WTC11 (cell line): ENCODE data around the gene ALK. TPM values are rescaled to one million over a fixed set of nuclear protein-coding genes. Genes with fewer than 3 reads are reported as not detected.

Experiments
- ATAC-seq: fragments of 200-7000 bp; cut with Tn5 transposase; 2 replicates; pipeline ENCODE4 v1.10.0; 2021; ENCODE audit warnings: mild to moderate bottlenecking, moderate library complexity
- CTCF ChIA-PET: fragments of 300-600 bp; sonication (Branson Sonifier 250); formaldehyde crosslinking; loops from one replicate; lab custom pipeline; 2021; ENCODE audit warnings: antibody characterized with exemption; lab: Charles Lee
- POLR2A ChIA-PET: fragments of 350-600 bp; sonication (Branson Sonifier 250); formaldehyde crosslinking; loops from one replicate; lab custom pipeline; 2021; ENCODE audit warnings: antibody characterized with exemption; lab: Charles Lee
- DNase-seq: peaks from one replicate; pipeline ENCODE4 v3.0.0; 2021; ENCODE audit warnings: low spot score
- H3K27ac Mint-ChIP-seq: 2 replicates; pipeline ENCODE4 v1.8.0; 2021; ENCODE audit warnings: mixed read lengths
- H3K27me3 Mint-ChIP-seq: 2 replicates; pipeline ENCODE4 v1.8.0; 2021; ENCODE audit warnings: low read depth, mild to moderate bottlenecking, moderate library complexity, mixed read lengths
- H3K36me3 Mint-ChIP-seq: 2 replicates; pipeline ENCODE4 v1.8.0; 2021; ENCODE audit warnings: mixed read lengths
- H3K4me1 Mint-ChIP-seq: 2 replicates; pipeline ENCODE4 v1.8.0; 2022; ENCODE audit warnings: mixed read lengths
- H3K4me3 Mint-ChIP-seq: 2 replicates; pipeline ENCODE4 v1.8.0; 2021; ENCODE audit warnings: mild to moderate bottlenecking, moderate library complexity, mixed read lengths
- H3K9me3 Mint-ChIP-seq: 2 replicates; pipeline ENCODE4 v1.8.0; 2021; ENCODE audit warnings: mixed read lengths
- AFF4 ChIP-seq: sonication (generic); formaldehyde crosslinking; IDR thresholded peaks from 2 replicates; pipeline ENCODE4 v1.8.1; 2023; ENCODE audit warnings: mild to moderate bottlenecking, missing genetic modification reagents, borderline replicate concordance
- ATF1 ChIP-seq: sonication (generic); formaldehyde crosslinking; IDR thresholded peaks from 2 replicates; pipeline ENCODE4 v1.8.1; 2023; ENCODE audit warnings: mild to moderate bottlenecking, moderate library complexity, missing genetic modification reagents
- CBFB ChIP-seq: sonication (generic); formaldehyde crosslinking; IDR thresholded peaks from 2 replicates; pipeline ENCODE4 v1.8.1; 2022; ENCODE audit warnings: mild to moderate bottlenecking, low read depth, missing genetic modification reagents
- CREM ChIP-seq: sonication (generic); formaldehyde crosslinking; IDR thresholded peaks from 2 replicates; pipeline ENCODE4 v1.8.1; 2022; ENCODE audit warnings: mild to moderate bottlenecking, missing genetic modification reagents, moderate library complexity
- EMX1 ChIP-seq: fragments of 250-450 bp; sonication (Bioruptor Pico); IDR thresholded peaks from 2 replicates; pipeline ENCODE4 v1.8.0; 2021; ENCODE audit warnings: mild to moderate bottlenecking
- FOXK1 ChIP-seq: sonication (generic); formaldehyde crosslinking; IDR thresholded peaks from 2 replicates; pipeline ENCODE4 v1.8.0; 2022; ENCODE audit warnings: mild to moderate bottlenecking, moderate library complexity, missing genetic modification reagents
- GABPB1 ChIP-seq: sonication (generic); formaldehyde crosslinking; IDR thresholded peaks from 2 replicates; pipeline ENCODE4 v1.8.1; 2023; ENCODE audit warnings: mild to moderate bottlenecking, missing genetic modification reagents
- GTF2I ChIP-seq: fragments of 250-450 bp; sonication (Bioruptor Pico); conservative IDR thresholded peaks from 2 replicates; pipeline ENCODE4 v1.4.0; 2021; ENCODE audit warnings: mild to moderate bottlenecking
- HMGA2 ChIP-seq: fragments of 250-450 bp; sonication (Bioruptor Pico); IDR thresholded peaks from 2 replicates; pipeline ENCODE4 v1.4.0; 2021; ENCODE audit warnings: mild to moderate bottlenecking, moderate library complexity
- MAX ChIP-seq: sonication (generic); formaldehyde crosslinking; IDR thresholded peaks from 2 replicates; pipeline ENCODE4 v1.8.0; 2022; ENCODE audit warnings: mild to moderate bottlenecking, missing genetic modification reagents
- NR1H2 ChIP-seq: sonication (generic); formaldehyde crosslinking; IDR thresholded peaks from 2 replicates; pipeline ENCODE4 v1.9.0; 2021; ENCODE audit warnings: mild to moderate bottlenecking, moderate library complexity, missing genetic modification reagents
- PRRX2 ChIP-seq: fragments of 250-450 bp; sonication (Bioruptor Pico); IDR thresholded peaks from 2 replicates; pipeline ENCODE4 v1.8.0; 2021; ENCODE audit warnings: mild to moderate bottlenecking
- SMAD3 ChIP-seq: sonication (generic); formaldehyde crosslinking; IDR thresholded peaks from 2 replicates; pipeline ENCODE4 v1.8.0; 2022; ENCODE audit warnings: missing genetic modification reagents, mild to moderate bottlenecking, borderline replicate concordance
- SOX15 ChIP-seq: fragments of 250-450 bp; sonication (Bioruptor Pico); IDR thresholded peaks from 2 replicates; pipeline ENCODE4 v1.9.0; 2021; ENCODE audit warnings: mild to moderate bottlenecking
- ZNF396 ChIP-seq: fragments of 250-450 bp; sonication (Bioruptor Pico); IDR thresholded peaks from 2 replicates; pipeline ENCODE4 v1.8.0; 2021; ENCODE audit warnings: mild to moderate bottlenecking, moderate library complexity, borderline replicate concordance
- ZNF423 ChIP-seq: fragments of 250-450 bp; sonication (Bioruptor Pico); IDR thresholded peaks from 2 replicates; pipeline ENCODE4 v2.1.2; 2022; ENCODE audit warnings: mild to moderate bottlenecking, moderate library complexity
- total RNA-seq: library from RNA; stranded (reverse); gene quantifications from 3 replicates; pipeline ENCODE4 v1.2.3, GENCODE V29; 2021
- TF ChIP-seq, protein P1 (sequence below): sonication (generic); formaldehyde crosslinking; IDR thresholded peaks from 2 replicates; pipeline ENCODE4 v1.8.1; 2023; ENCODE audit warnings: mild to moderate bottlenecking, moderate library complexity, missing genetic modification reagents
- TF ChIP-seq, protein P2 (sequence below): fragments of 200-600 bp; IDR thresholded peaks from 2 replicates; pipeline ENCODE4 v1.8.0; 2022; ENCODE audit warnings: antibody characterized with exemption
- TF ChIP-seq, protein P3 (sequence below): sonication (generic); formaldehyde crosslinking; IDR thresholded peaks from 2 replicates; pipeline ENCODE4 v1.8.0; 2023; ENCODE audit warnings: mild to moderate bottlenecking, missing genetic modification reagents
- TF ChIP-seq, protein P4 (sequence below): fragments of 250-450 bp; sonication (Bioruptor Pico); IDR thresholded peaks from 2 replicates; pipeline ENCODE4 v1.9.0; 2021; ENCODE audit warnings: mild to moderate bottlenecking

Gene ALK
- total RNA-seq, 1 experiment from 2014 or later, result not detected

DNA sequence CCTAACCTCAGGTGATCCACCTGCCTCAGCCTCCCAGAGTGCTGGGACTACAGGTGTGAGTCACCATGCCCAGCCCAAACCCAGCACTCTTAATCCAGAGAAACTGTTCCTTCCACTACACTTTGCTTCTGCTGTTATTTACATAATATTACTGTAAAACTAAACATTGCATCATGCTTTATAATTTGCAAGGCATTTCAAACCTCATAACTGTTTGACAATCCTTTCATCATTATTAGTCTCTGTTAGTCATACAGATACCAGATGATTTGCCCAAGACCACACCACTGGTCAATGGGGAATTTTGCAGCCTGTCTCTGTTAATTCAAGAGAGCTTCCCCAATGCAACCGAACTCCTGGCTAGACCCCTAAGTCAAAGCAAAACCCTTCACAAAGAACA lies 338.3 kb downstream of the ALK start:
- CTCF ChIA-PET, result no interaction called here
- no peak for ATAC-seq

More for the DNA sequence above, 338.3 kb downstream of the ALK start:
- POLR2A ChIA-PET, result no interaction called here
- peaks cover 20% of the 10 kb centered on the region for H3K27me3 Mint-ChIP-seq
- no peaks in the 10 kb centered on the region for H3K9me3 Mint-ChIP-seq
- H3K4me3 Mint-ChIP-seq, result no peak overlapping the region
- DNase-seq, result no peak
- H3K4me1 Mint-ChIP-seq, result peaks cover 18% of the 10 kb centered on the region
- H3K36me3 Mint-ChIP-seq, result no peaks in the 10 kb centered on the region
- H3K27ac Mint-ChIP-seq, result no peak overlapping the region
- TF ChIP-seq EMX1 (CRISPR knock-in tag) (no peak), AFF4 (no peak), ZNF423 (CRISPR knock-in tag) (no peak), ZNF396 (CRISPR knock-in tag) (no peak), CREM (no peak), ATF1 (CRISPR knock-in tag) (no peak), SOX15 (CRISPR knock-in tag) (no peak), SMAD3 (CRISPR knock-in tag) (no peak), MAX (CRISPR knock-in tag) (no peak), PRRX2 (CRISPR knock-in tag) (no peak), HMGA2 (CRISPR knock-in tag) (no peak), FOXK1 (no peak), NR1H2 (CRISPR knock-in tag) (no peak), CBFB (CRISPR knock-in tag) (no peak), GABPB1 (CRISPR knock-in tag) (no peak), GTF2I (no peak)
- TF ChIP-seq, protein P1, sequence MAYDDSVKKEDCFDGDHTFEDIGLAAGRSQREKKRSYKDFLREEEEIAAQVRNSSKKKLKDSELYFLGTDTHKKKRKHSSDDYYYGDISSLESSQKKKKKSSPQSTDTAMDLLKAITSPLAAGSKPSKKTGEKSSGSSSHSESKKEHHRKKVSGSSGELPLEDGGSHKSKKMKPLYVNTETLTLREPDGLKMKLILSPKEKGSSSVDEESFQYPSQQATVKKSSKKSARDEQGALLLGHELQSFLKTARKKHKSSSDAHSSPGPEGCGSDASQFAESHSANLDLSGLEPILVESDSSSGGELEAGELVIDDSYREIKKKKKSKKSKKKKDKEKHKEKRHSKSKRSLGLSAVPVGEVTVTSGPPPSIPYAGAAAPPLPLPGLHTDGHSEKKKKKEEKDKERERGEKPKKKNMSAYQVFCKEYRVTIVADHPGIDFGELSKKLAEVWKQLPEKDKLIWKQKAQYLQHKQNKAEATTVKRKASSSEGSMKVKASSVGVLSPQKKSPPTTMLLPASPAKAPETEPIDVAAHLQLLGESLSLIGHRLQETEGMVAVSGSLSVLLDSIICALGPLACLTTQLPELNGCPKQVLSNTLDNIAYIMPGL (CRISPR knock-in tag), result no peak
- TF ChIP-seq, protein P2, sequence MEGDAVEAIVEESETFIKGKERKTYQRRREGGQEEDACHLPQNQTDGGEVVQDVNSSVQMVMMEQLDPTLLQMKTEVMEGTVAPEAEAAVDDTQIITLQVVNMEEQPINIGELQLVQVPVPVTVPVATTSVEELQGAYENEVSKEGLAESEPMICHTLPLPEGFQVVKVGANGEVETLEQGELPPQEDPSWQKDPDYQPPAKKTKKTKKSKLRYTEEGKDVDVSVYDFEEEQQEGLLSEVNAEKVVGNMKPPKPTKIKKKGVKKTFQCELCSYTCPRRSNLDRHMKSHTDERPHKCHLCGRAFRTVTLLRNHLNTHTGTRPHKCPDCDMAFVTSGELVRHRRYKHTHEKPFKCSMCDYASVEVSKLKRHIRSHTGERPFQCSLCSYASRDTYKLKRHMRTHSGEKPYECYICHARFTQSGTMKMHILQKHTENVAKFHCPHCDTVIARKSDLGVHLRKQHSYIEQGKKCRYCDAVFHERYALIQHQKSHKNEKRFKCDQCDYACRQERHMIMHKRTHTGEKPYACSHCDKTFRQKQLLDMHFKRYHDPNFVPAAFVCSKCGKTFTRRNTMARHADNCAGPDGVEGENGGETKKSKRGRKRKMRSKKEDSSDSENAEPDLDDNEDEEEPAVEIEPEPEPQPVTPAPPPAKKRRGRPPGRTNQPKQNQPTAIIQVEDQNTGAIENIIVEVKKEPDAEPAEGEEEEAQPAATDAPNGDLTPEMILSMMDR, result no peak
- TF ChIP-seq, protein P3, sequence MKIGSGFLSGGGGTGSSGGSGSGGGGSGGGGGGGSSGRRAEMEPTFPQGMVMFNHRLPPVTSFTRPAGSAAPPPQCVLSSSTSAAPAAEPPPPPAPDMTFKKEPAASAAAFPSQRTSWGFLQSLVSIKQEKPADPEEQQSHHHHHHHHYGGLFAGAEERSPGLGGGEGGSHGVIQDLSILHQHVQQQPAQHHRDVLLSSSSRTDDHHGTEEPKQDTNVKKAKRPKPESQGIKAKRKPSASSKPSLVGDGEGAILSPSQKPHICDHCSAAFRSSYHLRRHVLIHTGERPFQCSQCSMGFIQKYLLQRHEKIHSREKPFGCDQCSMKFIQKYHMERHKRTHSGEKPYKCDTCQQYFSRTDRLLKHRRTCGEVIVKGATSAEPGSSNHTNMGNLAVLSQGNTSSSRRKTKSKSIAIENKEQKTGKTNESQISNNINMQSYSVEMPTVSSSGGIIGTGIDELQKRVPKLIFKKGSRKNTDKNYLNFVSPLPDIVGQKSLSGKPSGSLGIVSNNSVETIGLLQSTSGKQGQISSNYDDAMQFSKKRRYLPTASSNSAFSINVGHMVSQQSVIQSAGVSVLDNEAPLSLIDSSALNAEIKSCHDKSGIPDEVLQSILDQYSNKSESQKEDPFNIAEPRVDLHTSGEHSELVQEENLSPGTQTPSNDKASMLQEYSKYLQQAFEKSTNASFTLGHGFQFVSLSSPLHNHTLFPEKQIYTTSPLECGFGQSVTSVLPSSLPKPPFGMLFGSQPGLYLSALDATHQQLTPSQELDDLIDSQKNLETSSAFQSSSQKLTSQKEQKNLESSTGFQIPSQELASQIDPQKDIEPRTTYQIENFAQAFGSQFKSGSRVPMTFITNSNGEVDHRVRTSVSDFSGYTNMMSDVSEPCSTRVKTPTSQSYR, result no peak
- TF ChIP-seq, protein P4, sequence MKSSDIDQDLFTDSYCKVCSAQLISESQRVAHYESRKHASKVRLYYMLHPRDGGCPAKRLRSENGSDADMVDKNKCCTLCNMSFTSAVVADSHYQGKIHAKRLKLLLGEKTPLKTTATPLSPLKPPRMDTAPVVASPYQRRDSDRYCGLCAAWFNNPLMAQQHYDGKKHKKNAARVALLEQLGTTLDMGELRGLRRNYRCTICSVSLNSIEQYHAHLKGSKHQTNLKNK (CRISPR knock-in tag), result no peak
- TF ChIP-seq, all 79 proteins: peak for 0
